Activated naive CD8-positive, alpha-beta T cell treated with anti-CD3 and anti-CD28 coated beads, Interleukin-2, amount 50 U/mL, for 16 hours (primary cell): ENCODE results near the gene PACRG.

Experiments
- DNase-seq: peaks from one replicate; pipeline ENCODE4 v3.0.0-alpha.2; 2020; ENCODE audit warnings: low read depth, low spot score

PACRG gene

DNA sequence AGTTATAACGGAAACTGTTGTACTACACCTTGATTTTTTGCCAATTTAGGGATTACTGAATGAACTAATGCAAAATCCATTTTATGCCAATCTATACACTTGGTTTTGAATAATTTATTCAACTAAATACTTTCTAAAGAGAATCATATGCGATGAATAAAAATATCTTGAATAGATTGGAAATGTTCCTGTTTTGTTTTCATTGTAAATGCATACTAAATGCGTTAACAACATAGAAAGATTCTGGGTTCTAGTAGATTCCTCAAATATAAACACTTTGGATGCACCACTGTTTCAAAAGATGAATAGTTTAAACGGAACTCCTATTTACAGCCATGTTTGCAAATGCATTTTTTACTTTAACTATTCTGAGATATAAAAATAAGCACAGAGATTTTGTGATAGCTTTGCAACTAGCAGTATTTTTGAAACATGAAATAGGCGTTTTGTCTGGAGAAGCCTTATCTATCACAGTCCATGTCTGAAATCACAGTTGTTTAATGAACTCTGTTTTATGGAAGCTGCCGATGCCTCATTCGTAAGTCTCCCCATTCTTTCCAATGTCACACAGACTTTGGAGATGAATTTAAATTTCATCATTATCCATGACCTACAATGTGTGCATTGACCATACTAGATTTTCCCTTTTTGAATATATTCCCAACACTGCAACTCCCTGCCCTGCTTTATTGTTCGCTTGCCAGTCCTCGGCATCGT lies 409.1 kb downstream of the PACRG start:
- DNase-seq: no peak

DNA sequence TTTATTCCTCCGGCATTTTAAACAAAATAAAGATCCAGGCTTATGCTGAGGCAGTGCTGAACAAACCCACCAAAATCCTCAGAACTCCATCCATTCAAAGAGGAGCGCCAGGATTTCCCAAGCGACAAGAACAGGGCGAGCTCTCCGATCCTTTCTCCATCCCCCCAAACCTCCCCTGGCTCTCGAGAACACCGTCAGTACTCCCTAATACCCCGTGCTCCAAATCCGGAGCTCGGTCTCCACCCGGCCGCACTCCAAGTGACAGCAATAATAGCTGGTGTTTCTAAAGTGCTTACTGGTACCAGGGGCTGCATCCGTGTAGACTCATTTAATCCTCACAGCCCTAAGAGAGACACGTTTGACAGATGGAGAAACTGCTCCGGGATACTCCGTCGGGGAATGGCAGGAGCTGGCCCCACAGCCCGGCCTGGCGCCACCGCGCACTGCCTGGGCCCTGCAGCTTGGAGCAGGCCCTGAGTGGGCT lies 409.7 kb downstream of the PACRG start:
- no peak for DNase-seq

DNA sequence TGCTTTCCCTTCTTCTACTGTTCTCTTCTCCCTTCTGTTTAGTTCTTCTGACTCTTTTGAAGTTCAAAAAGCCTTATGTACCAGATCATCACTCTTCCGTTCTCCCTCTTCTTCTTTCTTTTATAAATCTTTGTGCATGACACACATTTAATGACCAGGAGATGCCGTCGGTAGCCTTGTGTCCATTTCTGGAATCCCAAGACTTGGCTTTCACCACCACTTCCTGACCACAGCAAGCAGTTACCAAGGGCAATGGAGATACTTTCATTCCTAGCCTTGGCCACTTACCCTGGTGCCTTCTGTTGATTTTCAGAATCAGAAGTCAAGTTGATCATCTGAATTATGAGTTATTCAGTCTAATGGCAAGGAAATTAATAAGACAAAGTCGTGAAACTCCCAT lies 418.3 kb downstream of the PACRG start:
- no peak for DNase-seq

DNA sequence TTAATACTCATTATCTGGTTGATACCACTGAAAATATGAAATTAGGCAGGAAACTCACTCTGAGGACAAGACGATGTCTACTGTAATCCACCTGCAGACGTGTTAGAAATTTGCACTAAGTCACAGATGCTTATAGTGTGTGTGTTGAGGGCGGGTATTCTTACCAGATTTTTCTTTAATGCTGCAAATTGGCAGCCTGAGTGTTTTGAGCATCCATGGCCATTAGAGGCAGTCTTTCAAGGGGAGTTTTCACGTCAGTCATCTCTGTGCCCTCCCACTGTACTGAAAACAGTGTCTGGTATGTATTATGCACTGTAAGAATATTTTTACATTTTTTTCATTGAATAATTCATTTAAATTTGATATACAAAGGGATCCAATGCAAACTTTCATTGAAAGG lies 420.2 kb downstream of the PACRG start:
- DNase-seq: no peak

DNA sequence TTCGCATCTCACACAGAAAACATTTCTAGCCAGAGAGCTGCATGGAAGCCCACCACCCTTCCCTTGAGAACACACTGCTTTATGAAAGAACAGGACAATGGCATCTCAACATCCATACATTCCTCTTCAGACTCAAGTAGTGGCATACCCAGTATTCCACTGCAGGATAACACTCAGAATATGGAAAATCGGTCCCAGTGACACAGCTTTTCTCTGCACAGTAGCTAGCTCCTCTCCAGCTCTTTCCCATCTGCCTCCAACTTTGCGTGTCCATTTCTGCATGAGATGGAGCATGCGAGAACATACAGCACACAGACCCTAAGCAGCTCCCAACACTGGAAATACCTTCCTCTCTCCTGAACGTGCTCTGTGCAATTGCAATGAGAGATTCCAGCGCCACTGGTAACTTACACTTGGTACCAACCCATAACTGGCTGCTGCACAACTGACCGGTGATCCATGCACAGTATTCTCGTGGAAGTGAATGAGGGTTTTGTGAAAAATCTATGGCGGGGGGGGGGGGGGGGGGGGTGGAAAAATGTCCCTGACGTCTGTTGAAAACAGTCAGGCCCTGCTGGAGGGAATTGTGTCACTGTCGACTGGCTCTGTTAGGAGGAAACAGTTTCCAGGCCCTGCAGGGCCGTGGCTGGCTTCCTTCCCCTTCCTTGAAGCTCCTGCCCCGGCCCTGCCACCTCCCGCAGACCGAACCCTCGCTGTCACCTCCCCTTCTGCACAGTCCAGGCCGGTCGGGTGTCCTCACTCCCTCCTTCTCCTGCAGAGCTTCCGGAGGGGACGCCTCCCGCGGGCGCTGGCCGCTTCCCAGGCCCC lies 420.9 kb downstream of the PACRG start:
- no peak for DNase-seq

DNA sequence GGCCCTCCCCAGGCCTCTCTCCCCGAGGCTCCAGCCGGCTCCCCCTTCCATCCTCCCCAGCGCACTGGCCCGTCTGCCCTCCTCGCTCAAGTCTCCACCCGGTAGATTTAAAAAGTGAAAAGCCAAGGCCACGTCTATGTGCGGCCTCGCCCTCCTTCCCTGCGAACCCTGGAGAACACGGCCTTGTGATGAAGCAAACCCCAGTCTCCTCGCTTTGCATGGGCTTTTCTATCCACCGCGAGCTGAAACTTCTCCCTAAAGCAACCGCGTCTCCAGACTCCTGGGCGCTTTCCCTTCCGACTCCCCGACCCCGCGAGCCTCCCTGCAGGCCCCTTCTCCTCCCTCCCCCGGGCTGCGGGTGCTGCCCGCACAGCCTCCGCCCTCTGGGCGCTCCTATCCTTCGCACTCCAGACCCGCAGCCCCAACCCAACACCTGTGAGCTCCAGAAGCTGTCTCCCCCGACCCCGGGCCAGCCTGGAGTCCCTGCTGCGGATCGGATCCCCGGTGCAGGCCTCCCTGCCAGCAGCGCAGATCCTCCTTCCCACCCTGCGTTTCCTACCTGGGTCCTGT lies 421.6 kb downstream of the PACRG start:
- no peak for DNase-seq

DNA sequence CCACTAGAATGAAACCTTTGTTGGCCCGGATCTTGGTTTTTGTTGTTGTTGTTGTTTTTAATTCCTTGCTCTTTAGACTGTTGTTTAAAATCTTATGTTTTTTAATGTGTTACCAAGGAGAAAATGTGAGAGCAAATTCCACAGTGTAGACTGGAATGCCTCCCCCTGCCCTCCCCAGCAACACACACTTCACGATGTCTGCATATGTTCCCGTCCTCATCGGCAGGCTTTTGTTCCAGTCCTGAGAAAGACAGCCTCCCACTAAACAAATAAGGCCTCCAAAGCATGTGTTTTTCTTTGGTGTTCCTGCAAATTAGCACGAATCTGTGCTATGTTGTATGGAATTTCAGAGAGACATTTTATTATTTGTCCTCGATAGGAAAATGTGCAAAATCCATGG lies 423.4 kb downstream of the PACRG start:
- no peak for DNase-seq

GRCh38 chr6:163152701-163153100 lies 424.9 kb downstream of the PACRG start:
- DNase-seq: no peak

GRCh38 chr6:163159110-163159509 lies 431.3 kb downstream of the PACRG start:
- DNase-seq: no peak

DNA sequence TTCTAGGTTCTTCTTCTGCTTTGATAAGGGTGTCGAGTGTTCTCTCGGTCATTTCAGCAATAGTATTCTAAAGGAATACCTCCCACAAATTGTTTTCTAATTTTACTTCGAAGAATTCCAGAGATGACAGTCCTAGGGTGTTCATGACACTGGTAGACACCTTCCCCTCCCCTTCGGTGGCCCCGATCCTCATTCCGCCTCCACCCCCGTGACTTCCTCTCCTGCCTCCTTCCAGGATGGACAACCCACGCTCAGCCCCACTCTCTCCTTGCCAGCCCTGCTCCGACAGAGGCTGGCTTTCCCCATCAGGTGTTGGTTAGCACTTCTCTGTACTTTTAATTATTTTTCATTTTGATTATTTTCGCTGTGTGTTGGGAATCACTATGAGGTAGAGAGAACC lies 431.9 kb downstream of the PACRG start:
- no peak for DNase-seq

DNA sequence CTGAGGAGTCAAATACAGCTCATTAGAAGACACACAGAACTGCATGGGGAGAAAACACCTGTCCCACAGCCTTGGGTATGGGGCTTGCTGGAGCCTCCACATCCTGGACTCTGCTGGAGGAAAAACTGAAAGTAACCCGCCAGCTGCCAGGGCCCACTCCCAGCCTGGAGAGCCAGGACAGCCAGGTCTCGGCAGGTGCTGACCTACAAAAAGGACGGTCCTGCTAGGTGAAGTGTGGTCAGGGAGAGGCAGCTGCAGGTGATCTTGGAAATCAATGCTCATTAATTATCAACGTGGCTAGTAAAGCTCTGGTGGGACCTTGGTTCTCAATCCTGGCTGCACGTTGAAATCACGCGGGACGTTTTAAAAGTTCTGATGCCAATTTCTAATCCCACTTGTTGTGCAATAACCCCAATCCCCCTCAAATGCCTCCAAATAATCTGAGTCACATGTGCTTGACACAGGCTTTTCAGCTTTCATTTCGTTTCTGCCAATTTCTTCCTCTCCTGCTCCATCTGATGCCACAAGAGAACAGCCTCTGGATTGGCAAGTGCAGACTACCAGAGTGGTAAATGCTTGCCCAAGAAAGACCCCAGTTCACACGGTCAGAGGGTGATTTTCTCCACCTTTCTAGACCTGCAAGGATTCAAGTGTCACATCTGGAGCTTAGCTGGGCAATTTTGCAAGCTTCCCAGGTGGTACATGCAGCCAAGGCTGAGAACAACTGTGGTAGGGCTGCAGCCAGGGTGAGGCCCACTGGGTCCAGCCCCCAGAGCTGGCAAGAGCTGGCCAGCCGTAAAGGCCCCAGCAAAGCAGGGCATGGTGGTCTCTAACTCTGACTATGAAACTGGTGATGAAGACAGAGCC lies 434.5 kb downstream of the PACRG start:
- DNase-seq: no peak

GRCh38 chr6:163162874-163163213 lies 435.1 kb downstream of the PACRG start:
- DNase-seq: no peak

DNA sequence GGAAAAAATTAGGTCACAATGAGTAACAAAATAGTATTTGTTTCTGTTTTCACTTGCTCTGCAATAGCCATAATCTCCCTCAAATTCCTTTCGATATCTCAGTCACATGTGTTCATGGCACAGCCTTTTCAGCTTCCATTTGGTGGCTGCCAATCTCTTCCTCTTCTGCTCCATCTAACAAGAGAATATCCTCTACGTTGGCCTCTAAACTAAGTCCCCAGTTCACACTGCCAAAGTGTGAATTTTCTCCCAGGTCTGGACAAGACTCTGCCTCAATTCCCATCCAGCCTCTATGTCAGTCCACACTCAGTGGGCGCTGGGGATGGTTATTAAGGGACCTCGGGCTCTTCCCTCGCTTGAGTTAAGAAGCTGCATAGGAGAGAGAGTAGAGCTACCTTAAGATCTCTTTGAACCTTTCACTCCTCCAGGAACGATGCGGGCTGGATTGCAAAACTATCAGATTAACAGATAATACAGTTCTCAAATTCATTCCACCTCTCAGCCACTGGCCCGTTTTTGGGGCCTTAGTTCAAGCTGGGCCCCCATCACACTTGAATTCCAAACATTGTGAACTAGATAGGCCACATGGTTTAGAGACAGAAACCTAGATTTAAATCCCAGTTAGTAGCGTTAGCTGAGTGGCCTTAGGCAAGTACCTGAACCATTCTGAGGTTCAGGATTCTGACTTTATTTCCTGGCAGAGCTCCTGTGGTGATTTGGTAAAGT lies 436.6 kb downstream of the PACRG start:
- no peak for DNase-seq

GRCh38 chr6:163165155-163165910 lies 437.6 kb downstream of the PACRG start:
- no peak for DNase-seq

DNA sequence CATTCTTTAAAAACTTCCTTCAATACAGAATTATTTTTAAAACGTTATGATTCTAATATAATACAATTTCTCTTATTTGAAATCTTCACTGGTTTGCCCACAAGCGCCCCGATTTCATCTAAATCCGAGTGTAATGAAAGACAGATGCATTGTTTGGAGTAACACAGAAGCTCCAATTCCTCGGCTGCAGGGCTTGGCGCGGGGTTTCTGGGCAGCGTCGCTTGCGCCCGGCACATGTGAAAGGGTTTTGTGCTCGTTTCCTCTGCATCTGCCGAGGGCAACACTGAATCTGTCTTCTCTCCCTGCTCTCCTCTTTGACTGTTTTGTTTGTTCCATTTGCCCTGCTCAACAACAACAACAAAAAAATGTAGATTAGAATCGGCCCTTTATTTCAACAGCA lies 438.1 kb downstream of the PACRG start:
- no peak for DNase-seq

DNA sequence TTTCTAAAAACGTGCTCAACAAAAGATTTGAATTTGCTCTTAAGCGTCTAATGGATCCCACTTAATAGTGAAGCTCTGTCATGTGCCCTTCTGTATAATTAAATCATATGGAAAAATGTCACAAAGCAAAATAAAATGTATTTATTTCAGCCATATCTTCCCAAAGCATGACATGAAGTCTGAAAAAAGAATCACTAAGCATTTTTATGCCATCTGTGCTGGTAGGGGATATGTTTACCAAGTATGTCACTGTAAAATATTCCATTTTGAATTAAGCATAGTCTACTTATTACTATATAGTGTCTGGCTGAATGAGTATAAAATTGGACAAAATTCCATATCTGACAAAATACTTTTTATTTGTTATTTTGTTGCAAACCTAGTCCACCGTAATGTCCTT lies 438.7 kb downstream of the PACRG start:
- no peak for DNase-seq

GRCh38 chr6:163169521-163169920 lies 441.7 kb downstream of the PACRG start:
- no peak for DNase-seq

- DNase-seq: no peak
Measured at GRCh38 chr6:163170294-163170883, 442.6 kb downstream of the PACRG start.

GRCh38 chr6:163173741-163174140 lies 446.0 kb downstream of the PACRG start:
- DNase-seq: no peak

DNA sequence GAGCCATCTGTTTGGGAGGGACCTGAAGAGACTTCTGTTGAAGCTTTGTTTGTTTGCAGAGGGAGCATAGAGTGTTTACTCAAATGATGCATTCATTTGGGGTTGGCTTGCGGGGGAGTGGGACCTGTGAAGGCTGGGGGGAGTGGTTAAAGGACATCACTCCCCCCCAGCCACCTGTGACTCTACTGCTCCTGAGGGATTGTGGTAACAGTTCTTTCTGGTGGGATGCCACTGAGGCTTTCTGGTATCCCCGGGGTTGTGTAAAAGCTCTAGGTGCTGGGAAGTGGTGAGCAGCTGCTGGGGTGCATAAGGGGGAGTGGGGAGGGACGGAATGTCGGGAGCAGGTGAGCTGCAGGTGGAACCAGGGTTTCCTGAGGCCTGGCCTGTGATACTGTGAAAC lies 447.5 kb downstream of the PACRG start:
- no peak for DNase-seq
